Effector memory CD4-positive, alpha-beta T cell (primary cell): Measurements from ENCODE around the gene RTRAF.
A peak's percentile ranks its signal among the peaks of the same experiment; 100 is the strongest.

ENCODE experiments used
- DNase-seq, 3 donors: peaks; one replicate each; pipeline ENCODE4 v3.0.0-alpha.2; 2020
- H3K27ac ChIP-seq: 2 replicates; pipeline ENCODE4 v1.7.0; 2013; ENCODE audit warnings: mild to moderate bottlenecking, low read length, moderate library complexity; ENCODE audit not compliant: insufficient read depth, poor library complexity, severe bottlenecking
- H3K27me3 ChIP-seq: replicated peaks from 2 replicates; pipeline ENCODE4 v1.7.0; 2013; ENCODE audit warnings: mild to moderate bottlenecking, low read length; ENCODE audit not compliant: insufficient read depth, control insufficient read depth, poor library complexity, severe bottlenecking
- H3K36me3 ChIP-seq: 2 replicates; pipeline ENCODE4 v1.7.0; 2013; ENCODE audit warnings: mild to moderate bottlenecking, low read length, moderate library complexity; ENCODE audit not compliant: control insufficient read depth, insufficient read depth
- H3K4me1 ChIP-seq: 2 replicates; pipeline ENCODE4 v1.7.0; 2013; ENCODE audit warnings: low read length, mild to moderate bottlenecking; ENCODE audit not compliant: control insufficient read depth, insufficient read depth, poor library complexity, severe bottlenecking
- H3K4me3 ChIP-seq: 2 replicates; pipeline ENCODE4 v1.7.0; 2013; ENCODE audit warnings: low read length, low read depth, mild to moderate bottlenecking; ENCODE audit not compliant: insufficient read depth, poor library complexity, severe bottlenecking
- H3K9me3 ChIP-seq: 2 replicates; pipeline ENCODE4 v1.7.0; 2013; ENCODE audit warnings: mild to moderate bottlenecking, low read length, moderate library complexity; ENCODE audit not compliant: control insufficient read depth
- total RNA-seq, 3 donors: gene quantifications; one replicate each; lab custom pipeline; 2026; lab: John Stamatoyannopoulos, UW

RTRAF gene
- total RNA-seq: 102 to 107 (median 103) reads per million in 3 donors

DNA sequence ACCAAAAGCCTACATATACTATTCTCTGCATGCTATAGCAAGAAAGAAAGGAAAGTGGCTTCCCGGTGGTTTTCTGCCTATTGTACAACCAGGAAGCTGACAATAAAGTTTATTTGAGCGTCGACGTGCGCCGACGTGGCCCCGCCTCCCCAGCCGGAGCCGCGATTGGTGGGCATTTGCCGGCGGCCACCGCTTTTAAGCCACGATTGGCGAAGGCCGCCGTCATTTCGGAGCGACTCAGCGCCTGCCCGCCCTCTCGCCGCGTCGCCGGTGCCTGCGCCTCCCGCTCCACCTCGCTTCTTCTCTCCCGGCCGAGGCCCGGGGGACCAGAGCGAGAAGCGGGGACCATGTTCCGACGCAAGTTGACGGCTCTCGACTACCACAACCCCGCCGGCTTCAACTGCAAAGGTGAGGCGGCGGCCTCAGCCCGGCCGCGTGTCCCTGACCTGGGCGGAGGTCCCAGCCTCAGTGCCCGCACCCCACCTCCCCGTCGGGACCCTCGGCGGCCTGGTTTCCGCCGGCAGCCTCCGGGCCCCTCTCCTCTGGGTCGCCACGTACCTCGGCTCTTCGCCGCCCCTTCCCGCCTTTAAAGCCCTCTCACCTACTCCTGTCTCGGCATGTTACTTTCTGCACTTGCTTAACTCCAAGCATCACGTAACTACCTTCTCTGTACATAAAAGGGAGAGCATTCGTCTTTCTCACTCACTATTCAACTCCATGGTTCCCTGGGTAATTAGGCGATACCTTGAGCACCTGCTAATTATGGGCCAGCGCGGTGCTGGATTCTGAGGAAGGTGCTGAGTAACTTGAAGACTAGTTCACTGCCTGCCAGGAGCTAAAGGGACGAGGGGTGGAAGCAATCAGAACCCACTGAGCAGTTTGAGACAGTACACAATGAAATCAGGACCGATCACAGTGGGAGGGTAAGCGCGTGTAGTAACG lies at the start of gene RTRAF:
TSS of gene RTRAF (plus strand) at position 254 of the 942 bp plus-strand sequence. CDS start at position 348, 94 bp downstream.
- H3K4me3 ChIP-seq: peak within 1 kb of the TSS; percentile 95
- no peaks in the 10 kb centered on the region for H3K9me3 ChIP-seq
- peaks cover 5% of the 10 kb centered on the region for H3K4me1 ChIP-seq
- DNase-seq: peak; percentile 83 to 86 (median 84)
- H3K36me3 ChIP-seq: peaks cover 26% of the 10 kb centered on the region
- H3K27me3 ChIP-seq: no peaks in the 10 kb centered on the region
- H3K27ac ChIP-seq: peak within 1 kb of the TSS; percentile 91

DNA sequence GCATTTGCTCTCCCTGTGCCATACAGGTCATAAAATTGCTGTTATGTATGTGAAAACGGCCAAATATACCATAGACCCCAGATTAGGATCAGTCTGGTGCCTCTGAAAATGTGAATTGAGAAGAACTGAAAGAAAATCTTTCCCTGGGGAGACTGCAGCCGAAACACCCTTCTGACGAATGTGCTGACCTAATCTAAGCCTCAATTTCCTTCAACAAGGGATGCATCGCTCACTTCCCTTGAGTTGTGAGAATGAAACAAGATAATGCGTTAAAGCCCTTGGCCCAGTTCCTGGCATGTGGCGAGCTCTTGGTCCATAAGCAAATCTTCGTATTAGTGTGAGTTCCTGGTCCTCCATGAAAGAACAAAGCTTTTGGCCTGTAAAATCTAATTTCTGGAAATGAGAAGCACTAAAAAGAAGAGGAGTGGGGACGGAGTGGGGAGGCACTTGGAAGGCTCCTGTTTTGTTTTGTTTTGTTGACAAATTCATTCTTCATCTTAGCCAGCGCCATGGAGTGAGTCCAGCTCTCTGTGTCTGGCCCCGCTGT lies 49.5 kb upstream of the RTRAF start:
- Histone ChIP-seq H3K9me3 (no peaks in the 10 kb centered on the region), H3K27ac (no peak overlapping the region), H3K36me3 (peaks cover 4% of the 10 kb centered on the region), H3K4me1 (no peaks in the 10 kb centered on the region), H3K4me3 (no peak overlapping the region), H3K27me3 (no peaks in the 10 kb centered on the region)
- DNase-seq: no peak

DNA sequence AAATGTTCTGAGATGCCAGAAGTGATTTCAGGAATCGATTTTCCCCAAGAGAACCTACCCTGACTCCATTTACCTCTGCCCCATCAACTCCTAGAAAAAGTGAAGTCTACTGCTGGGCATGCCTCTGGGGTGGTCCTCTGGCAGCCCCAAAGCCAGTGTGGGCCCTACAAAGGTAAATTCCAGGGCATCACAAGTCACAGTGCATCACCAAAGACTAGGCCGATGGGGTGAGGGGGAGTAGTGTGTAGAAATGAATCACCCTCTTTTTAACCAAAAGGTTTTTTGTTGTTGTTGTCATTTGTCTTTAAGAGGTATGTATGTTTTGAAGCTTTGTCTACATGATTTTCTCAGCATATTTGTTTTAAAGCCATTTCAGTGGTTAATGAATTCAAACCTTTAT lies 46.4 kb upstream of the RTRAF start:
- Histone ChIP-seq H3K27ac (no peak overlapping the region), H3K4me3 (no peak overlapping the region), H3K27me3 (no peaks in the 10 kb centered on the region), H3K36me3 (peaks cover 4% of the 10 kb centered on the region), H3K4me1 (no peaks in the 10 kb centered on the region), H3K9me3 (no peaks in the 10 kb centered on the region)
- no peak for DNase-seq

DNA sequence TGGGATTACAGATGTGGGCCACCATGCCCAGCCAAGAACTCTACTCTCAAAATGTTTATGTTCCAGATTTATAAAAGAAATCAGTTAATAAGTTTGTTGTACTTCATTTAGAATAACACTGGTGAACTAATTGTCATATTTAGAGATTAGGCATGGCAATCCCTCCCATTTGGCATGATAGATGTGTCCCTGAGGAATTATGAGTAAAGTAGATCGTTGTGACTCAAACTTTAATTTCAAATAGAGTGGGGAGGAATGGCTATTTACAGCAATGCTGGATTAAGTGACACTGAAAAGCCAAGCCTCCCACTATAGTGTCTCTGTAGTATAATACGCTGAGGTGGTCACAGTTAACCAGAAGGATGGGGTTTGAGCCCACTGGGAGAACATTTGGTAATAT lies 39.3 kb upstream of the RTRAF start:
- peaks cover 31% of the 10 kb centered on the region for H3K36me3 ChIP-seq
- DNase-seq: no peak
- H3K9me3 ChIP-seq: no peaks in the 10 kb centered on the region
- no peaks in the 10 kb centered on the region for H3K4me1 ChIP-seq
- H3K27me3 ChIP-seq: no peaks in the 10 kb centered on the region
- no peak overlapping the region for H3K27ac ChIP-seq
- no peak overlapping the region for H3K4me3 ChIP-seq

DNA sequence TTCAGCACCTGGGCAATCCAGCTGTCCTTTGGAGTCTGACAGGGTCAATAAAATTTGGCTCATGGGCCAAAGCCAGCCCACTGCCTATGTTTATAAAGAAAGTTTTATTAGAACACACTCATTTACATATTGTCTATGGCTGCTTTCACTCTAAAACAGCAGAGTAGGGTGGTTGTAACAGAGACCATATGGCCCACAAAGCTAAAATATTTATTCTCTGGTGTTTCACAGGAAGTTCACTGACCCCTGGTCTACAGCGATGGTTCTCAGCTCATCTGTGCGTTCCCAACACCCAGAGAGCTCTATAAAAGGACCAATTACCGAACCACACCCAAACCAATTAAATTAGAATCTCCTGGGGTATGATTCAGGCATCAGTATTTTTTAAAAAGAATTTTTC lies 37.7 kb upstream of the RTRAF start:
- H3K27me3 ChIP-seq: no peaks in the 10 kb centered on the region
- H3K4me1 ChIP-seq: no peaks in the 10 kb centered on the region
- H3K9me3 ChIP-seq: no peaks in the 10 kb centered on the region
- no peak overlapping the region for H3K4me3 ChIP-seq
- DNase-seq: no peak
- H3K36me3 ChIP-seq: peaks cover 45% of the 10 kb centered on the region
- H3K27ac ChIP-seq: no peak overlapping the region

DNA sequence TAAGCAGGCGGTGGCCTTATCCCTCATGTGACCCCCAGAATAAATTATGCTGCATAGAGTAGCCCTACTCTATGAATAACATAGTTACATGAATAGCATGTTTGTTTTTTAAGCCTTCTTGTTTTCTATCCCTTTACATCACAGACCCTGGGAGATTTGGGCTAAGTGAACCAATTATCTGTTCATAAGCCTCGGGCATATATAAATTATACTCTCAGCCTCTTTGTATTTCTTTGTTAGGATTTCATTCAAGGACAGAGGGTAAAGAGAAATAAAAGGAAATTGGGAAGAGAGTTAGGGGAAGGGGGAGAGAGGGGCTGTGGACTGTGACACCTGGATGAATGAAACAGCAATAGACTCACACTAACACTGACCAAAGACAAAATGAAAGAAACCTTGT lies 35.3 kb upstream of the RTRAF start:
- H3K27me3 ChIP-seq: no peaks in the 10 kb centered on the region
- DNase-seq: no peak
- H3K4me3 ChIP-seq: no peak overlapping the region
- H3K27ac ChIP-seq: no peak overlapping the region
- no peaks in the 10 kb centered on the region for H3K9me3 ChIP-seq
- H3K4me1 ChIP-seq: no peaks in the 10 kb centered on the region
- peaks cover 67% of the 10 kb centered on the region for H3K36me3 ChIP-seq

DNA sequence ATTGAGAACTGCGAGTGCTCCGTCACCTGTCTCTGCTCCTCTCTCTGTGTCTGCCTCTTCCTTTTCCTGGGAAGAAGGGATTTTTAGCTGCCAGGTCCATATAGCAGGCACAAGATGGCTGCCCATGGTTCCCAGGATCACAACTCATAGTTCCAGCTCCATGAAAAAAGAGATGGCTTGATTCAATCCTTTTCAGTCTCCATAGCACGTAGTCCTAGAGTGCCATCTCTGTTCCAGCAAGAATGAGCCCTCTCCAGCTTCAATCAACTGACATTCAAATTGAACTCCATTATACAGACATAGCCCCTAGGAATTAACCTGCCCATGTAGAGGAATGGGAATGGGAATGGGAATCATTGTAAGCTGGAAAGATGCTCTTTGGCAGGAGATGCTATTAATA lies 34.7 kb upstream of the RTRAF start:
- no peak overlapping the region for H3K27ac ChIP-seq
- no peaks in the 10 kb centered on the region for H3K27me3 ChIP-seq
- H3K4me3 ChIP-seq: no peak overlapping the region
- no peaks in the 10 kb centered on the region for H3K9me3 ChIP-seq
- H3K4me1 ChIP-seq: no peaks in the 10 kb centered on the region
- H3K36me3 ChIP-seq: peaks cover 72% of the 10 kb centered on the region
- no peak for DNase-seq

DNA sequence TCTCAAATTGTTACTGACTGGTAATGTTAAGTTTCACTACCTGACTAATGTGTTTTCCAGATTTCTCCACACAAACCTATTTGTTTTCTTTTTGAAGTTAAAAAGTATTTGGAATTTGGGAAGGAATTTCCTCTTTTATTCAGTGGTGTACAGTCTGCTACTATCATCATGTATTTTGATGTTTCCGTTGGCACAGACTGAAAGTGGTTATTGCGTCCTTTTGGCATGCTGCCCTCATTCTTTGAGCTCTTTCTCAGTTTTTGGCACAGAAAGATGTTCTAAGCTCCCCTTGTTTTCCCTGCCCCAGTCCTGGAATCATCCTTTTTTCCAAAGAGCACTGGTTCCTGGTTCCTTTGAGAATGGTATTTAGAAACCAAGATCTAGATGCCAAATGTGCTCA lies 31.4 kb upstream of the RTRAF start:
- Histone ChIP-seq H3K27me3 (no peaks in the 10 kb centered on the region), H3K9me3 (no peaks in the 10 kb centered on the region), H3K27ac (no peak overlapping the region), H3K36me3 (peaks cover 63% of the 10 kb centered on the region), H3K4me1 (no peaks in the 10 kb centered on the region), H3K4me3 (no peak overlapping the region)
- DNase-seq: no peak

DNA sequence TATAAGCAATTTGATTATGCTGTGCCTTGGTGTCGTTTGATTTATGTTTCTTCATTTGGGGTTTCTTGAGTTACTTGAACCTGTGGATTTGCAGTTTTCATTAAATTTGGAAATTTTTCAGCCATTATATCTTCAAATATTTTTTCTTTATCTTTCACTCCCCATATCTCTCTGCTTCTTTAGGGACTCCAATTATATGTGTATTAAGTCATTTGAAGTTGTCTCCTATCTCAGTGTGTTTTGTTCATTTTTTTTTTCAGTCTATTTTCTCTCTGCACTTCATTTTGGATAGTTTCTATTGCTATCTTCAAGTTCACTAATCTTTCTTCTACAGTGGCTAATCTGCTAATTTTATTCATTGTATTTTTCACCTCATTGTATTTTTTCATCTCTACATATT lies 29.4 kb upstream of the RTRAF start:
- Histone ChIP-seq H3K4me3 (no peak overlapping the region), H3K27ac (no peak overlapping the region), H3K9me3 (no peaks in the 10 kb centered on the region), H3K27me3 (no peaks in the 10 kb centered on the region), H3K36me3 (peaks cover 45% of the 10 kb centered on the region), H3K4me1 (no peaks in the 10 kb centered on the region)
- no peak for DNase-seq

DNA sequence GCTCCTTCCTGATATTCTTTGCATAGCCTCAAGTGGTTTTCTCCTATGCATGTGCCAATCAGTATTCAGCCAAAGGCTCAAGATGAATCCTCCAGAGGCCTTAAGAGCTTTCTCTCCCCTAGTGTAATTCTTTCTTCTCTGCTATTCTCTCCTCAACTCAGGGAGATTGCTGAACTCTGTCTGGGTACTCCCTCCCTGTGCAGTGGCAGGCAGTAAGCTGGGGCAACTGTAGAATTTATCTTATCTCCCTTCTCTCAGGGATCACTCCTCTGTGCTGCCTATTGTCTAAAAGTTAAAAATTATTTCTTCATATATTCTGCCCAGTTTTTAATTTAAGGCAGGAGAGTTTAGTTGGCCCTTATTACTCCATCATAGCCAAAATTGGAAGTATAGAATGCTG lies 28.5 kb upstream of the RTRAF start:
- no peak overlapping the region for H3K27ac ChIP-seq
- DNase-seq: no peak
- no peaks in the 10 kb centered on the region for H3K27me3 ChIP-seq
- H3K4me1 ChIP-seq: no peaks in the 10 kb centered on the region
- H3K36me3 ChIP-seq: peaks cover 39% of the 10 kb centered on the region
- no peak overlapping the region for H3K4me3 ChIP-seq
- no peaks in the 10 kb centered on the region for H3K9me3 ChIP-seq
